D721Med (cell line): ENCODE measurements around the gene USP22.

Experiments
- DNase-seq: peaks from one replicate; pipeline ENCODE4 v3.0.0; 2011; ENCODE audit warnings: low spot score; ENCODE audit not compliant: insufficient read length
- FAIRE-seq: peaks from 2 replicates; lab custom pipeline; 2011; peaks lifted over from hg19 to GRCh38; lab: Jason Lieb, UNC
- CTCF ChIP-seq: IDR thresholded peaks from 2 replicates; pipeline ENCODE4 v1.5.1; 2012; ENCODE audit warnings: mild to moderate bottlenecking, control low read depth; ENCODE audit not compliant: insufficient read depth; ENCODE audit errors: missing control alignments

USP22 gene

GRCh38 chr17:21028192-21028591, 14.6 kb downstream of the USP22 start:
- FAIRE-seq (no peak), DNase-seq (no peak)

GRCh38 chr17:21027031-21027430, 15.8 kb downstream of the USP22 start:
- DNase-seq, result no peak
- TF ChIP-seq CTCF, result no peak
- FAIRE-seq, result no peak

More at GRCh38 chr17:21028192-21028591, 14.6 kb downstream of the USP22 start:
- no peak for TF ChIP-seq CTCF

GRCh38 chr17:21025451-21025850, 17.4 kb downstream of the USP22 start:
- no peak for FAIRE-seq
- DNase-seq, result no peak
- TF ChIP-seq CTCF, result no peak

GRCh38 chr17:21024024-21024423, 18.8 kb downstream of the USP22 start:
- FAIRE-seq (no peak), DNase-seq (no peak)
- no peak for TF ChIP-seq CTCF

GRCh38 chr17:21021208-21021803, 21.5 kb downstream of the USP22 start:
- DNase-seq (no peak), FAIRE-seq (no peak)
- TF ChIP-seq CTCF, result no peak

- DNase-seq, result no peak
- no peak for TF ChIP-seq CTCF
- no peak for FAIRE-seq
These were observed 22.2 kb downstream of the USP22 start for GRCh38 chr17:21020622-21021021.

- FAIRE-seq (no peak), DNase-seq (no peak)
- peak; percentile 36 for TF ChIP-seq CTCF
These were observed 22.7 kb downstream of the USP22 start for GRCh38 chr17:21019976-21020586.
